Mesenchymal stem cell (in vitro differentiated cells and primary cell): ENCODE measurements around the gene EEFSEC.

ENCODE experiments used
- DNase-seq: peaks from one replicate; pipeline ENCODE4 v3.0.0-alpha.2; 2013
- H2AFZ ChIP-seq: one replicate; pipeline ENCODE4 v1.6.1; 2013; ENCODE audit warnings: low read depth, mild to moderate bottlenecking, control low read depth, inconsistent platforms, low read length, moderate library complexity
- H2AK5ac ChIP-seq: 2 replicates; pipeline ENCODE4 v1.6.1; 2013; ENCODE audit warnings: low read length, moderate library complexity, mild to moderate bottlenecking, inconsistent platforms; ENCODE audit not compliant: severe bottlenecking
- H2BK120ac ChIP-seq: one replicate; pipeline ENCODE4 v1.6.1; 2013; ENCODE audit warnings: low read depth, mild to moderate bottlenecking, inconsistent platforms, low read length, moderate library complexity
- H2BK12ac ChIP-seq, 2 experiments: one replicate each; pipeline ENCODE4 v1.6.1; 2013; ENCODE audit warnings: inconsistent platforms in 2 of 2, low read length in 2 of 2, mild to moderate bottlenecking in 2 of 2, moderate library complexity in 2 of 2, control low read depth in 1 of 2
- H2BK15ac ChIP-seq: one replicate; pipeline ENCODE4 v1.6.1; 2013; ENCODE audit warnings: mild to moderate bottlenecking, low read depth, inconsistent platforms; ENCODE audit not compliant: poor library complexity, severe bottlenecking
- H2BK5ac ChIP-seq: 2 replicates; pipeline ENCODE4 v1.6.1; 2013; ENCODE audit warnings: low read depth, mild to moderate bottlenecking, low read length, control low read depth, inconsistent platforms; ENCODE audit not compliant: poor library complexity, severe bottlenecking
- H3K14ac ChIP-seq, 2 experiments: one replicate each; pipeline ENCODE4 v1.6.1; 2013; ENCODE audit warnings: inconsistent platforms in 2 of 2, low read length in 2 of 2, control low read depth in 1 of 2, mild to moderate bottlenecking in 1 of 2, moderate library complexity in 1 of 2
- H3K18ac ChIP-seq, 2 experiments: one replicate each; pipeline ENCODE4 v1.6.1; 2013; ENCODE audit warnings: inconsistent platforms in 2 of 2, low read length in 2 of 2, control low read depth in 1 of 2, low read depth in 1 of 2, mild to moderate bottlenecking in 1 of 2
- H3K23ac ChIP-seq, 2 experiments: one replicate each; pipeline ENCODE4 v1.6.1; 2013; ENCODE audit warnings: inconsistent platforms in 2 of 2, low read length in 2 of 2, mild to moderate bottlenecking in 2 of 2, moderate library complexity in 2 of 2, control low read depth in 1 of 2
- H3K27ac ChIP-seq: 2 replicates; pipeline ENCODE4 v1.5.1; 2013; ENCODE audit warnings: mild to moderate bottlenecking, moderate library complexity, low read length, control low read depth, inconsistent platforms; ENCODE audit not compliant: poor library complexity, severe bottlenecking
- H3K27me3 ChIP-seq, 2 experiments: 2 replicates each; pipeline versions ENCODE4 v1.6.1 to v1.7.0; 2013; ENCODE audit warnings: low read length in 2 of 2, mild to moderate bottlenecking in 2 of 2, moderate library complexity in 2 of 2, control low read depth in 1 of 2, inconsistent platforms in 1 of 2; ENCODE audit not compliant: control insufficient read depth in 1 of 2, insufficient read depth in 1 of 2
- H3K36me3 ChIP-seq, 2 experiments: 2 replicates each; pipeline versions ENCODE4 v1.6.1 to v1.7.0; 2013; ENCODE audit warnings: low read length in 2 of 2, control low read depth in 1 of 2, inconsistent platforms in 1 of 2, low read depth in 1 of 2, mild to moderate bottlenecking in 1 of 2; ENCODE audit not compliant: insufficient read depth in 2 of 2, control insufficient read depth in 1 of 2
- H3K4ac ChIP-seq, 2 experiments: one replicate each; pipeline ENCODE4 v1.6.1; 2013; ENCODE audit warnings: inconsistent platforms in 2 of 2, low read length in 2 of 2, mild to moderate bottlenecking in 2 of 2, moderate library complexity in 2 of 2, control low read depth in 1 of 2, low read depth in 1 of 2
- H3K4me1 ChIP-seq: 2 replicates; pipeline ENCODE4 v1.6.1; 2013; ENCODE audit warnings: low read depth, low read length, control low read depth; ENCODE audit not compliant: control insufficient read depth, insufficient read depth
- H3K4me2 ChIP-seq: 2 replicates; pipeline ENCODE4 v1.6.1; 2013; ENCODE audit warnings: low read length, mild to moderate bottlenecking, inconsistent platforms; ENCODE audit not compliant: poor library complexity, severe bottlenecking
- H3K4me3 ChIP-seq, 2 experiments: 2 replicates each; pipeline versions ENCODE4 v1.5.1 to v1.7.0; 2013; ENCODE audit warnings: low read length in 2 of 2, mild to moderate bottlenecking in 2 of 2, control low read depth in 1 of 2, low read depth in 1 of 2; ENCODE audit not compliant: insufficient read depth in 1 of 2
- H3K79me1 ChIP-seq: replicated peaks from 2 replicates; pipeline ENCODE4 v1.6.1; 2013; ENCODE audit warnings: mild to moderate bottlenecking, control low read depth, low read length, inconsistent platforms; ENCODE audit not compliant: poor library complexity, severe bottlenecking
- H3K9ac ChIP-seq: 2 replicates; pipeline ENCODE4 v1.7.0; 2013; ENCODE audit warnings: mild to moderate bottlenecking, low read length, moderate library complexity
- H3K9me3 ChIP-seq: 2 replicates; pipeline ENCODE4 v1.7.0; 2013; ENCODE audit warnings: mild to moderate bottlenecking, low read length; ENCODE audit not compliant: control insufficient read depth
- H4K8ac ChIP-seq: one replicate; pipeline ENCODE4 v1.6.1; 2013; ENCODE audit warnings: inconsistent platforms, mild to moderate bottlenecking, low read length, moderate library complexity
- H4K91ac ChIP-seq: one replicate; pipeline ENCODE4 v1.6.1; 2013; ENCODE audit warnings: mild to moderate bottlenecking, low read length, inconsistent platforms
- WGBS: methylation state at CpG from one replicate; pipeline ENCODE4 v1.1.7; 2013; ENCODE audit warnings: mixed read lengths; 5-methylcytosine and 5-hydroxymethylcytosine counted together

The EEFSEC gene

DNA sequence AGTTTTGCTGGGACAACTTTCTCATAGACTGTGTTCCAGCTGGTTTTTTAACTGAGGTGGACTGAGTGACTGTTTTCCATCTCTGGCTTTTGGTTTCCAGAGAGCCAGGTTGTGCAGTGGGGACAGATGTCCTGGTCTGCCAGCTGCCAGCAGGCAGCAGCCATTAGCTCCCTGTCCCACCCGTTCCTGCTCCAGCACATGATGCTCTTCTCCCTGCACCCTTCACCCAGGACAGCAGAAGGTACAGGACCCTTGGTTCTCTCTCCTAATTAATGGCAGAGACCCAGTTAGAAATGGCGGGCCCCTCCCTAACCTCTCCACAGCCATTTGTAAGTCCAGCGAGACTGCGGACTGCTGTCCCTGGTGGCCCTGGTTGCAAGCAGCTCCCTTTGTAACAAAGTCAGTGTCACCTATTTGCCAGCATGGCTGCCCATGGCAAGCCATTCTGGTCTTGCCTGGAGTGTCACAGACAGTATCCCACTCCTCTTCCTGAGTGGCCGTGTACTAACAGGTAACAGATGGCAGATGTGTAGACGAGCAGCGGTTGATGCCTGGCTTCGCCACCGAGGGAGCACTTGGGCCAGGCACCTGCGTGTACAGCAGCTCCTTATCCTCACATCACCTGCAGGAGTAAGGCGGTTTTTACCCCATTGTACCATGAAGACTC lies 165.1 kb downstream of the EEFSEC start:
- H3K18ac ChIP-seq, result no peak overlapping the region
- H4K91ac ChIP-seq, result no peak overlapping the region
- H4K8ac ChIP-seq, result no peak overlapping the region
- no peak overlapping the region for H2BK120ac ChIP-seq
- H3K27me3 ChIP-seq, result peaks cover 0 to 3% of the 10 kb centered on the region in 2 experiments
- H3K4me1 ChIP-seq, result peaks cover 3% of the 10 kb centered on the region
- no peak overlapping the region for H2BK5ac ChIP-seq
- H3K4me3 ChIP-seq, result no peak overlapping the region
- no peak overlapping the region for H3K23ac ChIP-seq
- WGBS, result 95% methylated on average over 11 of the region's 11 CpGs
- no peak overlapping the region for H3K14ac ChIP-seq
- H2BK12ac ChIP-seq, result no peak overlapping the region
- peaks cover 0 to 11% of the 10 kb centered on the region in 2 experiments for H3K36me3 ChIP-seq
- no peak for DNase-seq
- no peak overlapping the region for H2AK5ac ChIP-seq
- H3K27ac ChIP-seq, result no peak overlapping the region
- no peaks in the 10 kb centered on the region for H3K9me3 ChIP-seq
- no peak overlapping the region for H3K9ac ChIP-seq
- no peak overlapping the region for H3K4me2 ChIP-seq
- no peak overlapping the region for H2AFZ ChIP-seq
- no peak overlapping the region for H2BK15ac ChIP-seq
- H3K4ac ChIP-seq, result no peak overlapping the region
- H3K79me1 ChIP-seq, result no peaks in the 10 kb centered on the region

DNA sequence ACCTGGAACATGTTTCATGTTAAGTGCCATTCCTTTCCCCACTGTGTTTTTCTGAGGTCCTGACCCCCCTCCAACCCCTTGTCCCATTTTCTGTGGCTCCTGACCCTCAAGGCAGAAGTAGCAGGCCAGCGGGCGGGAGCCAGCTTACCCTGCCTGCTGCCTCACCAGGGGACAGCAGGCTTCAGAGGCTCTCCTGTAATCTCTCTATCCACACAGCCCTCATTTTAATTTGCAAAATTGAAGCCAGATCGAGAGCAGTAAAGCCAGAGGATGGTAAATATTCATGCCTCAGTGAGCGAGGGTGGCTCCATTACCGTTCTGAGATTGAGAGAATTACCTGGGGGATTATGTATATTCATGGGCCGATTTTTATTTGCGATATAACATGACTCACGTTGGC lies 165.8 kb downstream of the EEFSEC start:
- Histone ChIP-seq H3K79me1 (no peaks in the 10 kb centered on the region), H3K36me3 (peaks cover 0 to 11% of the 10 kb centered on the region in 2 experiments), H2BK12ac (no peak overlapping the region), H3K27me3 (peaks cover 0 to 3% of the 10 kb centered on the region in 2 experiments), H2BK5ac (no peak overlapping the region), H2BK120ac (no peak overlapping the region), H4K8ac (no peak overlapping the region), H2AFZ (no peak overlapping the region), H2AK5ac (no peak overlapping the region), H3K4me3 (no peak overlapping the region), H3K4ac (no peak overlapping the region), H3K4me2 (no peak overlapping the region), H3K27ac (no peak overlapping the region), H2BK15ac (no peak overlapping the region), H3K14ac (no peak overlapping the region), H3K23ac (no peak overlapping the region), H3K4me1 (peaks cover 3% of the 10 kb centered on the region), H4K91ac (no peak overlapping the region), H3K9ac (no peak overlapping the region), H3K18ac (no peak overlapping the region), H3K9me3 (no peaks in the 10 kb centered on the region)
- no peak for DNase-seq
- WGBS, result 93% methylated on average over 8 of the region's 8 CpGs

DNA sequence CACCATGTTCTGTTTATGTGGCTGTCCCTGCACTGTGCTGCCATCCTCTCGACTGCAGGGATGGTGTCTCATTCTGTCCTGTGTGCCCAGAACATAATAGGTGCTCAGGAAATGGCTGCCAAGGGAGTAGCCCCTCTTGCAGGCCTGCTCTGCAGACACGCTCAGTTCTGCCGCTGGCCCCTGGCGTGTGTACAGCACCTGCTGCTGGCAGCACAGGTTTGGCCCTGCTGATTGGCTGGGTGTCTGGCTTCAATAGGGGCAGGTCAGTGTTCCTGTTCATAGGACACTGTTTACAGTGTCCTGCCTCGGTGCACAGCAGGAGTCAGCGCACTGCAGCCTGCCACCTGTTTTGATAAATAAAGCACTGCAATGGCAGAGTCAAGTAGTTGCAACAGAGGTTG lies 166.5 kb downstream of the EEFSEC start:
- 97% methylated on average over 6 of the region's 6 CpGs for WGBS

DNA sequence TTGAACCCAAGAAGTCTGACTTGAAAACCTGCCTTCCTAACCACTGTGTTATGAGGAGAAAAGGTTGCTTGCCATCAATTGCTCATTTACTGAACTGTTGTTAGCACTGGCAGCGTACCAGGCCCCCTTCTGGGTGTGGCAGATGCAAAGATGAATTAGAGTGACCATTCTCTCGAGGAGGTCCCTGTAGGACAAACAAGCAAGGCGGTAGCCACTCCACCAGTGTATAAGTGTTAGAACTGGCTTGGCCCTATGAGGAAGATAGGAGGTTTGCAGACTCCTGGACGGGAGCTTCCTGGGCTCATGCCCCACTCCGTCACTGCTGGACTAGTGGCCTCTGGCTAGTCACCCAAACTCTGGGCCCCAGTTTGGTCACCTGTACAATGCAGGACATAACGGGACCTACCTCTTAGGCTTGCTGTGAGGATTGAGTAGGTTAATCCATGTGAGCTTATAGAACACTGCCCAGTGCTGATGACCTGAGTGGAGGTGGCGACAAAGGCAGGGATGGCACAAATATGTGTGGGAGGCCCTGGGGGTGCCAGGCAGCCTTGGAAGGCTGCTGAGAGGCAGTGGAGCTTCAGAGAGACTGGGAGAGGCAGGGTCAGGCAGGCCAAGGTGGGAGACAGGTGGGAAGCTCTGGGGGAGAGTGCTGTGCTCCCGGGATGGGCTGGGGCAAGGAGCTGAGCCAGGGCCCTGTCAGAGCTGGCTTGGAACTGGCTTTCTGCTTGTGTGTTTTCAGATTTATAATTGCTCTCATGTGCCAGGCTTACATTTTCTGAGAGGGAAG lies 167.5 kb downstream of the EEFSEC start:
- H3K79me1 ChIP-seq, result no peaks in the 10 kb centered on the region
- no peak for DNase-seq
- no peak overlapping the region for H3K4ac ChIP-seq
- no peak overlapping the region for H3K9ac ChIP-seq
- H3K4me3 ChIP-seq, result no peak overlapping the region
- peaks cover 3% of the 10 kb centered on the region for H3K4me1 ChIP-seq
- H4K91ac ChIP-seq, result no peak overlapping the region
- no peak overlapping the region for H3K14ac ChIP-seq
- H3K27me3 ChIP-seq, result peaks cover 0 to 3% of the 10 kb centered on the region in 2 experiments
- no peak overlapping the region for H3K18ac ChIP-seq
- H3K4me2 ChIP-seq, result no peak overlapping the region
- no peaks in the 10 kb centered on the region for H3K9me3 ChIP-seq
- no peak overlapping the region for H2BK15ac ChIP-seq
- peaks cover 0 to 11% of the 10 kb centered on the region in 2 experiments for H3K36me3 ChIP-seq
- H4K8ac ChIP-seq, result no peak overlapping the region
- H2BK12ac ChIP-seq, result no peak overlapping the region
- H2AFZ ChIP-seq, result no peak overlapping the region
- H2BK5ac ChIP-seq, result no peak overlapping the region
- H2AK5ac ChIP-seq, result no peak overlapping the region
- no peak overlapping the region for H2BK120ac ChIP-seq
- H3K23ac ChIP-seq, result no peak overlapping the region
- 95% methylated on average over 8 of the region's 8 CpGs for WGBS
- H3K27ac ChIP-seq, result no peak overlapping the region

More for the DNA sequence above, 166.5 kb downstream of the EEFSEC start:
- Histone ChIP-seq H3K9ac (no peak overlapping the region), H3K9me3 (no peaks in the 10 kb centered on the region), H3K4me2 (no peak overlapping the region), H2BK5ac (no peak overlapping the region), H2BK15ac (no peak overlapping the region), H4K91ac (no peak overlapping the region), H3K4ac (no peak overlapping the region), H3K27ac (no peak overlapping the region), H3K14ac (no peak overlapping the region), H3K23ac (no peak overlapping the region), H4K8ac (no peak overlapping the region), H2BK120ac (no peak overlapping the region), H2AK5ac (no peak overlapping the region), H2AFZ (no peak overlapping the region), H2BK12ac (no peak overlapping the region), H3K18ac (no peak overlapping the region), H3K4me1 (peaks cover 3% of the 10 kb centered on the region), H3K27me3 (peaks cover 0 to 3% of the 10 kb centered on the region in 2 experiments), H3K36me3 (peaks cover 0 to 11% of the 10 kb centered on the region in 2 experiments), H3K4me3 (no peak overlapping the region), H3K79me1 (no peaks in the 10 kb centered on the region)
- DNase-seq, result no peak
